Natural killer cell (primary cell): Measurements from ENCODE around the gene PLA2G12A. TPM values are rescaled to one million over a fixed set of nuclear protein-coding genes. Genes with fewer than 3 reads are reported as not detected.

Experiments used
- ATAC-seq, 3 donors: fragments of 150-1000 bp in 2 of 3; fragments of 200-7000 bp in 1 of 3; cut with Tn5 transposase; 1 replicate in 1 of 3; 2 replicates in 2 of 3; pipeline ENCODE4 v1.10.0; 2021; ENCODE audit warnings: mild to moderate bottlenecking in 2 of 3, moderate library complexity in 2 of 3
- DNase-seq, 2 donors: peaks; one replicate each; pipeline versions ENCODE4 v3.0.0 to v3.0.0-alpha.2; 2013 to 2021; ENCODE audit warnings: mixed read lengths in 1 of 2
- H3K27ac ChIP-seq: one replicate; pipeline ENCODE4 v1.5.1; 2013; ENCODE audit warnings: mild to moderate bottlenecking, low read length
- H3K27me3 ChIP-seq: one replicate; pipeline ENCODE4 v1.6.1; 2013; ENCODE audit warnings: low read length; ENCODE audit not compliant: control insufficient read depth, insufficient read depth
- H3K36me3 ChIP-seq: one replicate; pipeline ENCODE4 v1.6.1; 2013; ENCODE audit warnings: low read length; ENCODE audit not compliant: control insufficient read depth, insufficient read depth
- H3K4me1 ChIP-seq: one replicate; pipeline ENCODE4 v1.6.1; 2013; ENCODE audit warnings: low read length; ENCODE audit not compliant: control insufficient read depth, insufficient read depth
- H3K4me3 ChIP-seq: one replicate; pipeline ENCODE4 v1.5.1; 2013; ENCODE audit warnings: low read length
- H3K9me3 ChIP-seq: one replicate; pipeline ENCODE4 v1.6.1; 2013; ENCODE audit warnings: low read length; ENCODE audit not compliant: control insufficient read depth, insufficient read depth
- H3K27ac Mint-ChIP-seq, 2 donors: one replicate each; pipeline ENCODE4 v1.8.0; 2022; ENCODE audit warnings: mild to moderate bottlenecking in 2 of 2, mixed read lengths in 2 of 2, moderate library complexity in 1 of 2
- H3K27me3 Mint-ChIP-seq, 2 donors: one replicate each; pipeline ENCODE4 v1.8.0; 2022; ENCODE audit warnings: low read depth in 2 of 2, mixed read lengths in 2 of 2
- H3K36me3 Mint-ChIP-seq: one replicate; pipeline ENCODE4 v1.8.0; 2022; ENCODE audit warnings: mixed read lengths
- H3K4me1 Mint-ChIP-seq, 2 donors: one replicate each; pipeline ENCODE4 v1.8.0; 2022; ENCODE audit warnings: mixed read lengths in 2 of 2
- H3K4me3 Mint-ChIP-seq: one replicate; pipeline ENCODE4 v1.8.0; 2022; ENCODE audit warnings: mild to moderate bottlenecking, moderate library complexity, mixed read lengths
- H3K9me3 Mint-ChIP-seq, 2 donors: one replicate each; pipeline ENCODE4 v1.8.0; 2022; ENCODE audit warnings: mixed read lengths in 2 of 2
- WGBS: methylation state at CpG from one replicate; pipeline ENCODE4 v1.1.7; 2013; ENCODE audit warnings: missing lambda C conversion rate; ENCODE audit not compliant: insufficient coverage; 5-methylcytosine and 5-hydroxymethylcytosine counted together
- intact Hi-C: fragments of 100-400 bp; cut with micrococcal nuclease; formaldehyde crosslinking; loops from one replicate; pipeline ENCODE4 v1.14.2; 2022
- total RNA-seq, 4 donors: library from RNA; stranded (reverse); fragments of 120-200 nt in 1 of 4; gene quantifications; one replicate each; pipeline versions ENCODE4 v1.2.3 to v1.2.4, GENCODE V29; 2013 to 2022
- TF ChIP-seq, protein P1 (sequence below): fragments of 200-600 bp; IDR thresholded peaks from one replicate; pipeline ENCODE4 v1.8.0; 2022; ENCODE audit warnings: antibody characterized with exemption

PLA2G12A gene
- total RNA-seq, 3 donors from 2014 or later (not counting 1 experiment from before 2014, with no cell fraction given) = 7.2 to 11.5 (median 10.1) TPM

- Histone ChIP-seq H3K27ac (no peak overlapping the region), H3K27me3 (no peaks in the 10 kb centered on the region), H3K4me1 (no peaks in the 10 kb centered on the region), H3K36me3 (no peaks in the 10 kb centered on the region), H3K9me3 (no peaks in the 10 kb centered on the region), H3K4me3 (no peak overlapping the region)
- Mint-ChIP-seq H3K27me3 (peaks cover 0 to 8% of the 10 kb centered on the region in 2 donors), H3K4me1 (no peaks in the 10 kb centered on the region), H3K4me3 (no peak overlapping the region), H3K36me3 (no peaks in the 10 kb centered on the region), H3K27ac (no peak overlapping the region), H3K9me3 (no peaks in the 10 kb centered on the region)
- 100% methylated on average over 2 of the region's 2 CpGs for WGBS
- DNase-seq = no peak
- TF ChIP-seq, protein P1, sequence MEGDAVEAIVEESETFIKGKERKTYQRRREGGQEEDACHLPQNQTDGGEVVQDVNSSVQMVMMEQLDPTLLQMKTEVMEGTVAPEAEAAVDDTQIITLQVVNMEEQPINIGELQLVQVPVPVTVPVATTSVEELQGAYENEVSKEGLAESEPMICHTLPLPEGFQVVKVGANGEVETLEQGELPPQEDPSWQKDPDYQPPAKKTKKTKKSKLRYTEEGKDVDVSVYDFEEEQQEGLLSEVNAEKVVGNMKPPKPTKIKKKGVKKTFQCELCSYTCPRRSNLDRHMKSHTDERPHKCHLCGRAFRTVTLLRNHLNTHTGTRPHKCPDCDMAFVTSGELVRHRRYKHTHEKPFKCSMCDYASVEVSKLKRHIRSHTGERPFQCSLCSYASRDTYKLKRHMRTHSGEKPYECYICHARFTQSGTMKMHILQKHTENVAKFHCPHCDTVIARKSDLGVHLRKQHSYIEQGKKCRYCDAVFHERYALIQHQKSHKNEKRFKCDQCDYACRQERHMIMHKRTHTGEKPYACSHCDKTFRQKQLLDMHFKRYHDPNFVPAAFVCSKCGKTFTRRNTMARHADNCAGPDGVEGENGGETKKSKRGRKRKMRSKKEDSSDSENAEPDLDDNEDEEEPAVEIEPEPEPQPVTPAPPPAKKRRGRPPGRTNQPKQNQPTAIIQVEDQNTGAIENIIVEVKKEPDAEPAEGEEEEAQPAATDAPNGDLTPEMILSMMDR = no peak
- ATAC-seq = no peak
- intact Hi-C loops = no loop called here
Measured at GRCh38 chr4:109746728-109747127, 16.9 kb upstream of the PLA2G12A start.

DNA sequence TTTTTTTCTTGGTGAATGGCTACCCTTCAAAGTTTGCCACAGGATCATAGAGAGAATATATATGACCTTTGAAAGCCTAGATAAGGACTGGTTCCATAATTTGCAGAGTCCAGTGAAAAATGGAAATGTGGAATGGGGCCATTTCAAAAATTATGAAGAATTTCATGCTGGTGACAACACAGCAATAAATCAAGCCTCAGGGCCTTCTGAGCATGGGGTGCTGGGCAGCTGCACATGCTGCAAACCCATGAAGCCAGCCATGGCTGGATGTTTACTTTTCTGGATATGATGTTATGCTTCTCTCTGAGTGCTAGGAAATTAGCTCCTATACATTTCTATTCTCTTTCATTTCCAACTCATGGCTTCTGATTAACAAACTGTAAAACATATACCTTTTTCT, 16.0 kb upstream of the PLA2G12A start:
- Mint-ChIP-seq H3K36me3 (no peaks in the 10 kb centered on the region), H3K9me3 (no peaks in the 10 kb centered on the region), H3K27me3 (peaks cover 6 to 17% of the 10 kb centered on the region in 2 donors), H3K4me1 (no peaks in the 10 kb centered on the region), H3K4me3 (no peak overlapping the region), H3K27ac (no peak overlapping the region)
- intact Hi-C loops = no loop called here
- H3K27me3 ChIP-seq = no peaks in the 10 kb centered on the region
- DNase-seq (no peak), ATAC-seq (no peak)
- no peaks in the 10 kb centered on the region for H3K4me1 ChIP-seq
- no peak overlapping the region for H3K27ac ChIP-seq
- H3K9me3 ChIP-seq = no peaks in the 10 kb centered on the region
- H3K4me3 ChIP-seq = no peak overlapping the region
- TF ChIP-seq, protein P1 = no peak
- H3K36me3 ChIP-seq = no peaks in the 10 kb centered on the region

DNA sequence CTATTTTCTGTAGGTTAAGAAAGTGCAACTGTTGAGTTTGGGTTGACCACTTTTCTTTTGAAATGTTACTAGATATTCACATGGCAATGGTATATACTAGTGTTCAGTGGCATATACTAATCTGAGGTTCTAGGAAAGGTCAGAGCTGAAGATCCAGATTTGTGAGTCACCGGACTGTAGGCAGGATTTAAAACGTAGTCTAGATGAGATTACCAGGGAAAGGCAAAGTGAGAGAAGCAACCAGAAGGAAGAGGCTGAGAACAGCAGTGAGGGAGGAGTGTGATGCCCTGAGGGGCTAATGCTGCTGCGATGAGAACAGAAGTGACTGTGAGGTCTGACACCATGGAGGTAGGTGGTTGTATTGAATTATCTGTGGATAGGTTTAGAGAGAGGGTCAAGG, 9.7 kb upstream of the PLA2G12A start:
- Histone ChIP-seq H3K36me3 (no peaks in the 10 kb centered on the region), H3K9me3 (no peaks in the 10 kb centered on the region), H3K27me3 (no peaks in the 10 kb centered on the region), H3K4me3 (no peak overlapping the region), H3K4me1 (no peaks in the 10 kb centered on the region), H3K27ac (no peak overlapping the region)
- DNase-seq = no peak
- Mint-ChIP-seq H3K4me3 (no peak overlapping the region), H3K27ac (no peak overlapping the region), H3K27me3 (peaks cover 16 to 42% of the 10 kb centered on the region in 2 donors), H3K9me3 (no peaks in the 10 kb centered on the region), H3K36me3 (no peaks in the 10 kb centered on the region), H3K4me1 (no peaks in the 10 kb centered on the region)
- 89% methylated on average over 3 of the region's 3 CpGs for WGBS
- TF ChIP-seq, protein P1 = no peak
- intact Hi-C loops = no loop called here
- no peak for ATAC-seq

GRCh38 chr4:109738104-109738872, 8.4 kb upstream of the PLA2G12A start:
- no peaks in the 10 kb centered on the region for H3K36me3 Mint-ChIP-seq

More at GRCh38 chr4:109738104-109738872, 8.4 kb upstream of the PLA2G12A start:
- 90% methylated on average over 9 of the region's 10 CpGs for WGBS
- ATAC-seq (no peak), DNase-seq (no peak)
- no peaks in the 10 kb centered on the region for H3K4me1 ChIP-seq
- no peaks in the 10 kb centered on the region for H3K27me3 ChIP-seq
- TF ChIP-seq, protein P1 = no peak
- Mint-ChIP-seq H3K27me3 (peaks cover 19 to 38% of the 10 kb centered on the region in 2 donors), H3K9me3 (no peaks in the 10 kb centered on the region), H3K27ac (no peak overlapping the region), H3K4me1 (no peaks in the 10 kb centered on the region), H3K4me3 (no peak overlapping the region)
- no peaks in the 10 kb centered on the region for H3K36me3 ChIP-seq
- no peak overlapping the region for H3K27ac ChIP-seq
- H3K9me3 ChIP-seq = no peaks in the 10 kb centered on the region
- intact Hi-C loops = no loop called here
- H3K4me3 ChIP-seq = no peak overlapping the region
